Transverse colon (tissue), 3 donors: ENCODE measurements around the gene GRK4.

Experiments
- CTCF ChIP-seq, 5 experiments: fragments of 200-600 bp in 3 of 5; fragments of 450-650 bp in 2 of 5; sonication (generic) in 3 of 5; IDR thresholded peaks; 1 replicate in 2 of 5; 2 replicates in 3 of 5; pipeline ENCODE4 v1.5.1; 2016 to 2017; ENCODE audit warnings: antibody characterized with exemption in 5 of 5, inconsistent platforms in 3 of 5, mild to moderate bottlenecking in 2 of 5, moderate library complexity in 1 of 5
- EP300 ChIP-seq: sonication (generic); formaldehyde crosslinking; IDR thresholded peaks from one replicate; pipeline ENCODE4 v1.6.1; 2017; ENCODE audit warnings: antibody characterized with exemption, low read depth
- POLR2A ChIP-seq: fragments of 450-650 bp; IDR thresholded peaks from one replicate; pipeline ENCODE4 v1.6.1; 2016; ENCODE audit warnings: antibody characterized with exemption, mild to moderate bottlenecking, moderate library complexity

GRCh38 chr4:2995546-2996265, 32.3 kb downstream of the GRK4 start:
- no peak for TF ChIP-seq CTCF (IDR thresholded peaks at IDR 0.05)
- no peak for TF ChIP-seq POLR2A
- no peak for TF ChIP-seq EP300
